Breast epithelium (tissue), 4 donors: ENCODE data around the gene ZMPSTE24. TPM values are rescaled to one million over a fixed set of nuclear protein-coding genes. Genes with fewer than 3 reads are reported as not detected.

Experiments
- DNase-seq, 2 donors: peaks; one replicate each; pipeline ENCODE4 v3.0.0-alpha.2; 2019; ENCODE audit warnings: low spot score in 2 of 2
- H3K27ac ChIP-seq, 2 donors: fragments of 200-600 bp; sonication (generic) in 1 of 2; one replicate each; pipeline ENCODE4 v1.5.1; 2016 to 2019; ENCODE audit warnings: mild to moderate bottlenecking in 1 of 2
- H3K27me3 ChIP-seq, 2 donors: fragments of 200-600 bp; sonication (generic) in 1 of 2; one replicate each; pipeline versions ENCODE4 v1.5.1 to v1.6.0; 2017 to 2019; ENCODE audit warnings: control low read depth in 1 of 2, mild to moderate bottlenecking in 1 of 2
- H3K36me3 ChIP-seq: fragments of 200-600 bp; one replicate; pipeline ENCODE4 v1.5.1; 2019
- H3K4me1 ChIP-seq, 2 donors: fragments of 200-600 bp; sonication (generic); one replicate each; pipeline ENCODE4 v1.5.1; 2016 to 2019; ENCODE audit warnings: control low read depth in 1 of 2
- H3K4me3 ChIP-seq, 3 donors: fragments of 200-600 bp; sonication (generic); 1 replicate in 2 of 3; 2 replicates in 1 of 3; pipeline ENCODE4 v1.5.1; 2016 to 2019; ENCODE audit warnings: mild to moderate bottlenecking in 3 of 3, moderate library complexity in 2 of 3
- H3K9me3 ChIP-seq, 2 donors: fragments of 200-600 bp; sonication (generic) in 1 of 2; one replicate each; pipeline ENCODE4 v1.5.1; 2016 to 2019; ENCODE audit warnings: control low read depth in 1 of 2
- CTCF ChIP-seq, 3 donors: fragments of 450-650 bp; IDR thresholded peaks; one replicate each; pipeline ENCODE4 v1.5.1; 2016 to 2017; ENCODE audit warnings: antibody characterized with exemption in 3 of 3, mild to moderate bottlenecking in 3 of 3, moderate library complexity in 3 of 3
- POLR2A ChIP-seq: fragments of 450-650 bp; IDR thresholded peaks from one replicate; pipeline ENCODE4 v1.6.1; 2016; ENCODE audit warnings: antibody characterized with exemption, mild to moderate bottlenecking, moderate library complexity
- POLR2AphosphoS5 ChIP-seq, 3 donors: sonication (generic); formaldehyde crosslinking; IDR thresholded peaks; one replicate each; pipeline ENCODE4 v1.6.1; 2017; ENCODE audit warnings: antibody characterized with exemption in 3 of 3
- intact Hi-C: fragments of 100-400 bp; cut with DNase I; formaldehyde crosslinking; loops from one replicate; pipeline ENCODE4 v1.15.1; 2023; ENCODE audit warnings: low total_unique reads
- total RNA-seq, 3 donors: library from RNA; depleted of rRNA; stranded (reverse); fragments of >200 nt; gene quantifications; one replicate each; pipeline ENCODE4 v1.1.0, GENCODE V29; 2016

ZMPSTE24 gene
- total RNA-seq, 3 donors from 2014 or later, result 34.4 to 48.3 (median 43.6) TPM

- intact Hi-C loops, result no loop called here
Observed at GRCh38 chr1:40248412-40248811, 9.6 kb upstream of the ZMPSTE24 start.

GRCh38 chr1:40251456-40251855 is 6.6 kb upstream of the ZMPSTE24 start:
- no peak overlapping the region for H3K27ac ChIP-seq
- H3K27me3 ChIP-seq, result no peaks in the 10 kb centered on the region
- peaks cover 0 to 7% of the 10 kb centered on the region in 2 donors for H3K4me1 ChIP-seq
- H3K36me3 ChIP-seq, result no peaks in the 10 kb centered on the region
- H3K4me3 ChIP-seq, result no peak overlapping the region
- no peak for TF ChIP-seq POLR2AphosphoS5 (IDR thresholded peaks at IDR 0.05)
- no peak for TF ChIP-seq CTCF (IDR thresholded peaks at IDR 0.05)
- TF ChIP-seq POLR2A, result no peak
- DNase-seq, result no peak
- intact Hi-C loops, result no loop called here
- no peaks in the 10 kb centered on the region for H3K9me3 ChIP-seq

More at GRCh38 chr1:40248412-40248811, 9.6 kb upstream of the ZMPSTE24 start:
- TF ChIP-seq POLR2A, result no peak
- TF ChIP-seq POLR2AphosphoS5 (IDR thresholded peaks at IDR 0.05), result no peak
- TF ChIP-seq CTCF (IDR thresholded peaks at IDR 0.05), result no peak
- Histone ChIP-seq H3K9me3 (no peaks in the 10 kb centered on the region), H3K4me3 (no peak overlapping the region), H3K27ac (no peak overlapping the region), H3K27me3 (no peaks in the 10 kb centered on the region), H3K36me3 (no peaks in the 10 kb centered on the region), H3K4me1 (no peaks in the 10 kb centered on the region)
- DNase-seq, result no peak

- TF ChIP-seq POLR2AphosphoS5 (IDR thresholded peaks at IDR 0.05), result no peak
- no peak for TF ChIP-seq POLR2A
- no peak for TF ChIP-seq CTCF (IDR thresholded peaks at IDR 0.05)
- H3K27me3 ChIP-seq, result no peaks in the 10 kb centered on the region
- H3K9me3 ChIP-seq, result no peaks in the 10 kb centered on the region
- H3K27ac ChIP-seq, result no peak overlapping the region
- peaks cover 0 to 7% of the 10 kb centered on the region in 2 donors for H3K4me1 ChIP-seq
- intact Hi-C loops, result no loop called here
- no peaks in the 10 kb centered on the region for H3K36me3 ChIP-seq
- no peak overlapping the region for H3K4me3 ChIP-seq
- no peak for DNase-seq
Observed at GRCh38 chr1:40252601-40253000, 5.4 kb upstream of the ZMPSTE24 start.

GRCh38 chr1:40255231-40255630 is 2.8 kb upstream of the ZMPSTE24 start:
- no peak for TF ChIP-seq POLR2AphosphoS5 (IDR thresholded peaks at IDR 0.05)
- intact Hi-C loops, result no loop called here

GRCh38 chr1:40256401-40257084 is 1.5 kb upstream of the ZMPSTE24 start:
- intact Hi-C loops, result no loop called here
- H3K4me3 ChIP-seq, result peak overlapping the region; percentile 83 to 93 (median 89)
- H3K27ac ChIP-seq, result peak overlapping the region; percentile 96 to 97
- no peaks in the 10 kb centered on the region for H3K9me3 ChIP-seq
- TF ChIP-seq CTCF (IDR thresholded peaks at IDR 0.05), result no peak
- no peak for TF ChIP-seq POLR2A
- TF ChIP-seq POLR2AphosphoS5 (IDR thresholded peaks at IDR 0.05), result no peak
- DNase-seq, result no peak
- no peaks in the 10 kb centered on the region for H3K27me3 ChIP-seq
- H3K36me3 ChIP-seq, result no peaks in the 10 kb centered on the region
- peaks cover 0 to 7% of the 10 kb centered on the region in 2 donors for H3K4me1 ChIP-seq

More at GRCh38 chr1:40255231-40255630, 2.8 kb upstream of the ZMPSTE24 start:
- H3K36me3 ChIP-seq, result no peaks in the 10 kb centered on the region
- H3K4me3 ChIP-seq, result no peak overlapping the region
- no peak overlapping the region for H3K27ac ChIP-seq
- H3K4me1 ChIP-seq, result peaks cover 0 to 7% of the 10 kb centered on the region in 2 donors
- DNase-seq, result no peak
- H3K27me3 ChIP-seq, result no peaks in the 10 kb centered on the region
- no peaks in the 10 kb centered on the region for H3K9me3 ChIP-seq
